GM19397 (cell line): ENCODE data around the gene ACP1.

Experiments used
- ATAC-seq: cut with Tn5 transposase; IDR thresholded peaks from one replicate; pipeline ENCODE4 v1.9.1; 2021; ENCODE audit warnings: mild to moderate bottlenecking, moderate library complexity; ENCODE audit not compliant: unreplicated experiment

The ACP1 gene

DNA sequence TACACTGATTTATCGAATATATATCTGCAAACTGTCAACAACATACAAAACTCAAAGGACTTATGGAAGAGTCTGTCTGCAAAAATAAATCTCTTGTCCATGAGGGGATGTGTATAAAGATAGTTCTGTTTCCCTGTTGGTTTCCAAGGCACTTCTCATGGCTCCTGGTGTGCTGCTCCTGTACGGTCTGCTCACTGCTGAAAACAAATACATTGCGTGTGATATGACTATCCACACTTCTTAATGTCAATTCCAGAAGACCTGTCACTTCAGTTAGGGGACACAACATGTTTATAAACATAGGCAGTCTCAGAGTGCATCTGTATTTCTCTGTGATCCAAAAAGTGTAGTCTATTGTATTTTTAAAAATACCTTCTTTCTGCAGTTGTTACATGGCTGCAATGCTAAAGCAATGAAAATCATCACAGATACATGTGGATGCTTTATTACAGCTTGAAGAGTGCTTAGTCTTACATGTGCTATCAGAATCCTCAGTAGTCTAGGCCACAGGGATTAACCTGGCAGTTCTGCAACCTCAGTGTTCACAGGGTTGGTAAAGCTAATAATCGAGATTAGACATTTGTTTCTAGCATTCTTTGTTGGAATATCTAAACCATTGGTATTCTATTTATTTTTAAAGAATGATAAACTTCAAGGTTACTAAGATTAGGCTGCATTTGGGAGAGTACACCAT, 15.4 kb downstream of the ACP1 start:
- ATAC-seq, result no peak

- no peak for ATAC-seq
Measured at GRCh38 chr2:280650-281110, 15.9 kb downstream of the ACP1 start.

- ATAC-seq, result no peak
Measured at GRCh38 chr2:281381-281780, 16.6 kb downstream of the ACP1 start.

DNA sequence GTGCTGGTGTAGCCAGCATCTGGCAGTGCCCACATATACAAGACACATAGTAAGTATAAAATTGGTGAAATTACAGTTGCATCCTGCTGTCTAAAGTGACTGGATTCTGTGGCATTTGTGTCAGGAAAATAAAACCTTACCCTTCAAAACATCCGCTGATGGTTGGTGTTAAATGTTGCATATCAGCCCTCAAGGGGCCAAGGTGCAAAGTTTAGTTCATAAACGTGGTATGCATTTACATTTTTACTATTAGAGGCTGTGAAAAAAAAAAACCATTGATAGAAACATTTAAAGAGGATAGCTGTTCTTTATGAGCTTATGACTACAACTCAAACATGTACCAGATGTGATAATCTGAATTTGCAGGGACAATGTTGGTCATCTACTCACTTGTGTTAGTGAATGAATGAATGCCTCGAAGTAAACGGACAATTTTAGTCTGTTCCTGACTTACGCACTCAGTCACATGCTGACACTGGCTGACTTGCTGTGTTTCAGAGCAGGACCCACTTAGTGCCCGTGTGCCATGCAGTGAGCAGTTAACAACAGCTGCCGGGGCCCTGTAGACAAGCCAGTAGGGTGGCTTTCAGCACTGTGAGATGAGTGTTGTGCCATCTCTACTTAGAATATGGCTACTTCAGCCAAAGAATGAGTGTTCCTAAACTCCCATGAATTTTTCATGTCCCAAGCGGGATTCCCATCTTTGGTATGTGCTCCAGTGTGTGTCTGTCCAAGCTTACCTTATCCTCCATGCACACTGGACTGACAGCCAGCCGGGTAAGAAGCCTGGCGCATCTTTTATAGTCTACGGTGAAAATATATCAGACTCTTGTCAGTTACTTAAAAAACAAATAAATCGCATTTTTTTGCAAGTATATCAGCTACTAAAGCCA, 17.9 kb downstream of the ACP1 start:
- no peak for ATAC-seq

DNA sequence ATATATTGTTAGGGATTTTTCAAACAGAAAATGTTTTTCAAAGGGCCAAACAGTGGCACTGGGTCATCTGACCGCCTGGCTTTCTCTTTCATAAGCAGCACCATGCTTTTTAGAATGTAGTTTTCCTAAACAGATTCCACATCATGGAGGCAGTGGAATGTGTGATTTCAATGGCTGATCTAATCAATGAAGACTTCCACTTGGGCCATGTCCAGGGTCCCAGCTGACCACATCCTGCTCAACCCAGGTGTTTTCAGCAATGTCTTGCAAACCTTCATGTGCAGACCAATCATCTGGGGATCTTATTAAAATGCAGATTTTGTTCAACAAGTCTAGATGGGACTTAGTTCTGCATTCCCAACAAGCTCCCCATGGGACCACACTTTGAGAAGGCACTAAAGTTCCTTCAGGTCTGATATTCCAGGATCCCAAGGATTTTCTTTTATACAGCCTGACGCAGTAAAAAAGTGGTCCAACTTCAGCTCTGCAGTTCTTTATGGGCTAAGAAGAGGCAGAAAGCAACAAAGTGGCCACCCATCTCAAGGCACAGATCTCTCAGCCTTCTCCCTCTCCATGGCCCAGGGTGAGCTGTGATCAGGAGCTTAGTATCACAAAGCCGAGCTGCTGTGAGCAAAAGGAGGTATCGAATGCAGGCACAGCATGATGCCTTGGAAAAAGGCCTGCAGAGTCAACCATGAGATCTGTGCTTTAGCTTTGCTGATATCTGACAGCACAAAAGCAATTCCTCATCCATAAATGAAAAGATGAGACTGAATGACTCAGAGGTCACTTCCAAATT, 19.4 kb downstream of the ACP1 start:
- ATAC-seq, result no peak

GRCh38 chr2:284896-285492, 20.2 kb downstream of the ACP1 start:
- no peak for ATAC-seq

DNA sequence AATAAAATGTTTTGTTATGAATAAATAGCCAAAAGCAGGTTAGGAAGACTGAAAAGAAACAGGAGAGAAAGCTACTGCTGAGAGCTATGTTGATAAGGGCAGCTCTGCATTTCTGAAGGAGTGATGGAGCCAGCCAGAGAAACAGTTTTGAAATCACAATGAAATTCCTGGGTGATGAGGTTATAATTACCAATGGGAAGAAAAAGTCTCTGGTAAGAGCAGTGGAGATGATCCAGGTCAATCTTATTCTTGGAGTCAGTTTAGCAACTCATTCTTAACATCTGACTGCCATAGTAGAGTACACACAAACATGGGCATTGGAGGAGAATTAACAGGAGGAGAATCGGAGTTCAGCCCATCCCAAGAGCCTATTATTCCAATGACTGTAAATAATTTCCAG, 20.8 kb downstream of the ACP1 start:
- ATAC-seq, result no peak

- ATAC-seq, result no peak
Measured at GRCh38 chr2:286035-286434, 21.3 kb downstream of the ACP1 start.

GRCh38 chr2:286774-287392, 22.1 kb downstream of the ACP1 start:
- no peak for ATAC-seq

GRCh38 chr2:287471-287885, 22.7 kb downstream of the ACP1 start:
- ATAC-seq, result no peak

DNA sequence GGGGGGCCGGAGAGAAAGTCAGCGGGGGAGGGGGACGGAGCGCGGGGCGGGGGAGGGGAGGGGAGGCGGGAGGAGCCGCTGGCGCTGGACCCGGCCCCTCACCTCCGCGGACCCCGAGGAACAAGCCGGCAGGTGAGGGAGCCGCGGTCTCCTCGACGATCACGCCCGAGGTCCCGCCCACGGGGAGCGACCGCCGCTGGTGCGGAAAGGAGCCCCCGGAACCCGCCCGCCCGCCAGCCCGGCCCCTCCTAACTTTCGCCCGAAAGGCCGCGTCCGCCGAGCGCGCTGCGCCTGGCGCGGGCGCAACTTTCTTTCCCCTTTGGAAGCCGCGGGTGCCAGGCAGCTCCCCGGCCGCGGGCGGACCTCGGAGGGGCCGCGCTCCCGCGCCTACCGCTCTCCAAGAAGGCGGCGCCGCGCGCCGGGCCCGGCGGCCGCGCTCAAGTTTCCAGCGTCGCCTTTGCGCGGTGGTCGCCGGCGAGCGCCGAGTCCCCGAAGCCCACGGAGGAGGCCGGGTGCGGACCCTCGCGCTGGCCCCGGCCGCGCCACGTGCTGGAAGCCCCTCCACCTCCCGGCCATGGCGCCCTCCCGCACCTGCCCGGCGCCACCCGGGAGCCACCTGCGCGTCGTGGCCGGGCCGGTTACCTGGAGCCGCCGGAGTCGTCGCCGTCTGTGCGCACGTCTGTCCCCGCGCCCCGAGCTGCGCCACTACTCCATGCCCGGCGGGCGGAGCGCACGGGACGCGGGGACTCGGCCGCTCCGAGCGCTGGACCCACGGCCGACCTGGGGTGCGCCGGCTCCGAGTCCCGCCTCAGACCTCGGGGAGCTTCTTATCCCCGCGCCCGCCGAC, 23.4 kb downstream of the ACP1 start, which contains the start of gene ALKAL2:
Gene ALKAL2 (minus strand): TSS at position 181 of the 847 bp plus-strand sequence. CDS start 256 bp downstream, outside the sequence.
- no peak for ATAC-seq

GRCh38 chr2:288758-289361, 24.1 kb downstream of the ACP1 start:
- ATAC-seq, result no peak

GRCh38 chr2:289362-290089, 24.8 kb downstream of the ACP1 start:
- ATAC-seq, result no peak

DNA sequence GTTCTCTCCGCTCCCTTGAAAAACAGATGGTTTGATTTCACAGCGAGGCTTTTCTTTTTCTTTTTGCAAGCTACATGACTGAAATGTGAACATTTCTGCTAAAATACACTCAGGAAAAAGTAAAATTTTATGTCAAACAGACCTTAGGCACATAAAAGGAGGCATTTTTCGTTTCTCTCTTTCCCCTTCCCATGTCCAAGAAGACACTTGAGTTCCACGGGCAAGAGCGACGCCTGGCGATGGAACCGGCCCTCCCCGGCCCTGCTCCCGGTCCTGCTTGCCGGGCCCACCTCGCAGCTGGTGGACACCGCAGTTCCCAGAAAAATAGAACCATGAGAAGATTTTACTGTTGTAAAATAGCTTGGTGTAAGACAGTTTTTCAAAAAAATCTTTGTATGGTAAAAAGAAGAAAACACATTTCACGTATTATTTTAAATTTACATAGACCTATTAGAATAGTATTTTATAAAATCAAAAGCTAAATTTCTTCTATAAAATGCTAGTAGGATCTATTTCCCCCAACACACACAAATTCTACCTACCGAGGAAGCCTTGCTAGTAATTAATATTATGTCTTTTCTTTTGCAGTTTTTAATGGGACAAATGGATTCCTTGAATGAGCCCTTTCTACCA, 25.5 kb downstream of the ACP1 start:
- ATAC-seq, result no peak

GRCh38 chr2:295090-295489, 30.3 kb downstream of the ACP1 start:
- ATAC-seq, result no peak

GRCh38 chr2:296354-296753, 31.6 kb downstream of the ACP1 start:
- ATAC-seq, result no peak

DNA sequence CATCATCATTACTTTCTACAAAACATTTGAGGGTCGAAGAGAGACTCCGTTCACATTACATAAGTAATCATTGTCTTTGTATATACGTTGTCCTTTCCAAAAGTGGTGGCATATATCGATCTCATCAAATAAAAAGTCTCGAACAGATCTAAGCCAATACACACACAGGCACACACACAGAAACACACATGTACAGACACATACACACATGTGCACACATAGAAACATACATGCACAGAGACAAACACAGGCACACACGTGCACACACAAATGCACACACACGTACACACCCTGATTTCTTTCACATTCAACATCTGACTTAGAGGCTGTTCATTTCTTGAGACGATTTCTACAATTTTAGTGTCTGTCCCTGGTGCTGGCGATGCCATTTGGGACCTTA, 40.6 kb downstream of the ACP1 start:
- no peak for ATAC-seq
